Activated CD8-positive, alpha-beta T cell treated with anti-CD3 and anti-CD28 coated beads, Interleukin-2, amount 10 ng/mL, durations not matched to agents 7 days and 5 days (primary cell): ENCODE data around the gene STK25. TPM values are rescaled to one million over a fixed set of nuclear protein-coding genes. Genes with fewer than 3 reads are reported as not detected.
"Not testable (repeated sequence)": the region's sequence is repeated elsewhere in the genome, so short reads cannot be mapped to it uniquely, and the experiment has no call there.

ENCODE experiments used
- ATAC-seq: fragments of 150-1000 bp; cut with Tn5 transposase; one replicate; pipeline ENCODE4 v1.10.0; 2021; ENCODE audit warnings: moderate library complexity
- CTCF ChIA-PET: fragments of 350-600 bp; sonication (Branson Sonifier 250); formaldehyde crosslinking; loops from one replicate; lab custom pipeline; 2021; ENCODE audit warnings: antibody characterized with exemption; lab: Charles Lee
- POLR2A ChIA-PET: fragments of 350-600 bp; sonication (Branson Sonifier 250); formaldehyde crosslinking; loops from one replicate; lab custom pipeline; 2021; ENCODE audit warnings: antibody characterized with exemption; lab: Charles Lee
- DNase-seq: peaks from one replicate; pipeline ENCODE4 v3.0.0-alpha.2; 2020
- H3K27ac Mint-ChIP-seq: one replicate; pipeline ENCODE4 v1.8.0; 2021; ENCODE audit warnings: mild to moderate bottlenecking, mixed read lengths
- H3K27me3 Mint-ChIP-seq: one replicate; pipeline ENCODE4 v1.8.0; 2021; ENCODE audit warnings: low read depth, mixed read lengths
- H3K36me3 Mint-ChIP-seq: one replicate; pipeline ENCODE4 v1.8.0; 2021; ENCODE audit warnings: low read depth, mixed read lengths
- H3K4me1 Mint-ChIP-seq: one replicate; pipeline ENCODE4 v1.8.0; 2021; ENCODE audit warnings: low read depth, mixed read lengths
- H3K4me3 Mint-ChIP-seq: one replicate; pipeline ENCODE4 v1.8.0; 2021; ENCODE audit warnings: mild to moderate bottlenecking, mixed read lengths
- H3K9me3 Mint-ChIP-seq: one replicate; pipeline ENCODE4 v1.8.0; 2022; ENCODE audit warnings: mixed read lengths; ENCODE audit not compliant: insufficient read depth
- total RNA-seq, 2 experiments: library from RNA; stranded (reverse); gene quantifications; one replicate each; pipeline ENCODE4 v1.2.3, GENCODE V29; 2021

STK25 gene
- total RNA-seq, 2 experiments from 2014 or later = 114 to 132 TPM

GRCh38 chr2:241516520-241516965 is 8.2 kb upstream of the STK25 start:
- DNase-seq (no peak), ATAC-seq (no peak)
- H3K4me3 Mint-ChIP-seq = no peak overlapping the region
- peaks cover 7% of the 10 kb centered on the region for H3K27me3 Mint-ChIP-seq
- H3K9me3 Mint-ChIP-seq = no peaks in the 10 kb centered on the region
- H3K27ac Mint-ChIP-seq = peak overlapping the region; percentile 75
- ChIA-PET CTCF (interaction anchor here (1.3 kb wide), 1 partner anchor 11 kb away, joined by 4 read pairs; no protein-coding TSS in a partner anchor), POLR2A (no interaction called here)
- H3K4me1 Mint-ChIP-seq = peaks cover 32% of the 10 kb centered on the region
- H3K36me3 Mint-ChIP-seq = peaks cover 3% of the 10 kb centered on the region

DNA sequence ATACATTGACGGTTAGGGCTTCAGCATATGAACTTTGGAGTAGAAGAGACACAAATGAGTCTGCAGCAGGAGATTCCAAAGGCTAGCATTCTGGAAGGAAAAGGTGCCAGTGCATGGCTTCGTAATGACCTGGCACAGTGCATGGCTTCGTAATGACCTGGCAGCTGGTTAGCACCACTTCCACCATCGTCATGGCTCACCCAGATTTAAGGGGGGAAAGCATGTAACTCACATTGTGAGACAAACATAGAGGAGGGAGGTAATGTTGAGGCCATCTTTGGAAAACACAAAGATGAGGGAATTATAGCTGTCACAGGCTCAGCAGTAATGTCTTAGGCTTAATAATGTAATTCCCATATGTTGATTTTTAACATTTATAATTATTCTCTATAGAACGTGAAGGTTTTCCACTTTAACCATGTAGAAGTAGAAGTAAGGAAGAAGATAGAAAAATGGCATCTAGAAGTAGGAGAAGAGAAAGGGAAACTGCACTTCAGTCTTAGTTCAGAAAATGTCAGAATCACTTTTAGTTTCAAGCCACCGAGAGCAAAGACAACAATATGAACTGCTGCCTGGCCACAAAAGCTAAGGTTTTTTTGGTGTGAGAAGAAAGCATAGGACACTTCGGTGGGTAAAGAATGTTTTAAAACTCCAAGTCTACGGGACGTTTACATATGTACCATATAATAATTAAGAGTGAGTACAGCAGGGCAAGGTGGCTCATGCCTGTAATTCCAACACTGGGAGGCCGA is 6.8 kb upstream of the STK25 start:
- POLR2A ChIA-PET = interaction anchor here (0.9 to 1.6 kb wide), 2 partner anchors 8 to 199 kb away, joined by 3 to 4 read pairs; no protein-coding TSS in a partner anchor
- no peak for DNase-seq
- CTCF ChIA-PET = interaction anchor here (1.3 kb wide), 1 partner anchor 10 kb away, joined by 4 read pairs; no protein-coding TSS in a partner anchor

DNA sequence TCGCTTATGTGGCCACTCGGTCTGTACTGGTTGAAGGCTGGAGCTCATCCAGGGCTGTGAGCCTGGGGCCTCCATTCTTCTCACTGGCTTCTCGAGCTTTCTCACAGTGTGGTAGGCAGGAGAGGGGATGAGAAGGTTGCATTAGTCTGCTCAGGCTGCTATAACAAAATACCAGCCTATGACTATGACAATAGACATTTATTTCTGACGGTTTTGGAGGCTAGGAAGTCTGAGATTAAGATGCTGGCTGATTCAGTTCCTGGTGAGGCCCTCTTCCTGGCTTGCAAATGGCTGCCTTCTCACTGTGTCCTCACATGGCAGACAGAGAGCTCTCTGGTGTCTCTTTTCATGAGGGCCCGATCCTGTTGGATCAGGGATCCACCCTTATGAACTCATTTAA is 6.2 kb upstream of the STK25 start:
- ChIA-PET POLR2A (interaction anchor here (1.6 kb wide), 1 partner anchor 198 kb away, joined by 4 read pairs; no protein-coding TSS in a partner anchor), CTCF (no interaction called here)
- H3K4me3 Mint-ChIP-seq = no peak overlapping the region
- no peak overlapping the region for H3K27ac Mint-ChIP-seq
- ATAC-seq (no peak), DNase-seq (no peak)
- H3K9me3 Mint-ChIP-seq = no peaks in the 10 kb centered on the region
- H3K36me3 Mint-ChIP-seq = peaks cover 3% of the 10 kb centered on the region
- H3K27me3 Mint-ChIP-seq = peaks cover 4% of the 10 kb centered on the region
- peaks cover 28% of the 10 kb centered on the region for H3K4me1 Mint-ChIP-seq

More for the DNA sequence above, 6.8 kb upstream of the STK25 start:
- Mint-ChIP-seq H3K9me3 (no peaks in the 10 kb centered on the region), H3K27me3 (peaks cover 4% of the 10 kb centered on the region), H3K27ac (peak overlapping the region; percentile 53), H3K4me1 (peaks cover 25% of the 10 kb centered on the region), H3K4me3 (no peak overlapping the region), H3K36me3 (peaks cover 3% of the 10 kb centered on the region)
- peak; percentile 35 for ATAC-seq

GRCh38 chr2:241511091-241511741 is 2.8 kb upstream of the STK25 start:
- ChIA-PET POLR2A (interaction anchor here (0.5 kb wide), 1 partner anchor 416 kb away, joined by 3 read pairs; no protein-coding TSS in a partner anchor), CTCF (no interaction called here)
- ATAC-seq (no peak), DNase-seq (no peak)
- Mint-ChIP-seq H3K4me1 (peaks cover 33% of the 10 kb centered on the region), H3K36me3 (peaks cover 2% of the 10 kb centered on the region), H3K9me3 (no peaks in the 10 kb centered on the region), H3K27me3 (no peaks in the 10 kb centered on the region), H3K27ac (no peak overlapping the region), H3K4me3 (no peak overlapping the region)

GRCh38 chr2:241509155-241509784 is 886 bp upstream of the STK25 start:
- Mint-ChIP-seq H3K9me3 (no peaks in the 10 kb centered on the region), H3K4me1 (peaks cover 21% of the 10 kb centered on the region), H3K36me3 (peaks cover 2% of the 10 kb centered on the region), H3K27ac (peak overlapping the region; percentile 87), H3K27me3 (no peaks in the 10 kb centered on the region), H3K4me3 (peak overlapping the region; percentile 76)
- DNase-seq = no peak
- ChIA-PET POLR2A (interaction anchor here (0.6 kb wide), 1 partner anchor 23 kb away, joined by 3 read pairs; no protein-coding TSS in a partner anchor), CTCF (no interaction called here)
- no peak for ATAC-seq

DNA sequence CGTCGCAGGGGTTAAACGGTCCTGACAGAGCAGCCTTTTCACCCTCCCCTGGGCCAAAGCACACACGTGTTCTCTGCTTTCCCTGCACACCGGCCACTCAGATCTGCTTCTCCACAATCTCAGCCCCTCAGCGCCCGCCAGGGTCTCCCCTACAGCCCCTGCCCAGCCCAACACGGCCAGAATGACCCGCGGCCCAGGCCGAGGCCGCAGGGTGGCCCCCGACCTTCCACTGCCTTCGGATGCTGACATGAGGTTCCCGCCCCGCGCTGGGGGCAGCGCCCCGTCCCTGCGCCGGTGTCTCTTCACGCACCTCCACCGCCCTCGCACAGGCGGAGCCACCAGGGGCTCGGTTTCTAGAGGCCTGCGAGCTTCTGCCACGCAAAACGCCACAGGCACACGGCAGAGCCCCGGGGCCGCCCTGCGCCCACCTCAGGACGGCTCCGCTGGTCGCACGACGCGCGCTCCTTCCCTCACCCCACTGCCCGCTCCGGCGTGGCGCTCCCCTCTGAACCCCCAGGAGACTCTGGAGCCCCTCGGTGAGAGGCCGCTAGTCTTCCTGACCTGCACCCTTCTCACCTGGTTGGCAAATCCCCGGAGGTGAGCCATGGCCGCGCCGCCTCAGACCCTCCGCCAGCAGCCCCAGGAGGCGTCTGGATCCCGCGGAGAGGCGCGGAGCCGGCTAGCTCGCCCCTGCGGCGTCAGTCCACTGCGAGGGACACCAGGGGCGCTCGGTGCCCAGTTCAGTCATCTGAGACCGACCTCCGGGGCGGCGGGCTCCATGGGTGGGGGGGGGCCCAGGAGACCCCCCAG is 749 bp downstream of the STK25 start:
- H3K27ac Mint-ChIP-seq = peak overlapping the region; percentile 68

GRCh38 chr2:241506793-241507429 is 1.5 kb downstream of the STK25 start:
- H3K9me3 Mint-ChIP-seq = no peaks in the 10 kb centered on the region
- ChIA-PET POLR2A (interaction anchor here (0.9 kb wide), 1 partner anchor 9 kb away, joined by 3 read pairs; no protein-coding TSS in a partner anchor), CTCF (no interaction called here)
- DNase-seq = no peak
- peaks cover 2% of the 10 kb centered on the region for H3K36me3 Mint-ChIP-seq
- ATAC-seq = no peak
- peaks cover 21% of the 10 kb centered on the region for H3K4me1 Mint-ChIP-seq
- H3K4me3 Mint-ChIP-seq = peak overlapping the region; percentile 83
- H3K27ac Mint-ChIP-seq = peak overlapping the region; percentile 68
- no peaks in the 10 kb centered on the region for H3K27me3 Mint-ChIP-seq

More for the DNA sequence above, 749 bp downstream of the STK25 start:
- peak; percentile 43 for DNase-seq
- peak; percentile 37 for ATAC-seq
- Mint-ChIP-seq H3K27me3 (no peaks in the 10 kb centered on the region), H3K9me3 (no peaks in the 10 kb centered on the region), H3K4me3 (peak overlapping the region; percentile 83), H3K36me3 (peaks cover 2% of the 10 kb centered on the region), H3K4me1 (peaks cover 21% of the 10 kb centered on the region)
- POLR2A ChIA-PET = interaction anchor here (0.9 kb wide), 1 partner anchor 8 kb away, joined by 3 read pairs; no protein-coding TSS in a partner anchor
- CTCF ChIA-PET = no interaction called here

DNA sequence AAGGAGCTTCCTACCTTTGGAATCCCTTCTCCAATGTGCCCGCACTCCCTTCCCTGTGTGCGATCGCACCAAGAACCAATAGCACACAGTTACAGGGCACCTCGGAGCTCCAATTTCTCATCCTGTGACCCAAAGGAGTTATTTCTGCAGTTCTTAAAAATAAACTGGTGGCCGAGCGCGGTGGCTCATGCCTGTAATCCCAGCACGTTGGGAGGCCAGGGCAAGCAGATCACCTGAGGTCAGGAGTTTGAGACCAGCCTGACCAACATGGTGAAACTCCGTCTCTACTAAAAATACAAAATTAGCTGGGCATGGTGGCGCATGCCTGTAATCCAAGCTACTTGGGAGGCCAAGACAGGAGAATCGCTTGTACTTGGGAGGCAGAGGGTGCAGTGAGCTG is 2.1 kb downstream of the STK25 start:
- H3K4me1 Mint-ChIP-seq = peaks cover 21% of the 10 kb centered on the region
- H3K27me3 Mint-ChIP-seq, DNase-seq, H3K4me3 Mint-ChIP-seq, H3K36me3 Mint-ChIP-seq, ATAC-seq, H3K27ac Mint-ChIP-seq, H3K9me3 Mint-ChIP-seq, CTCF ChIA-PET, POLR2A ChIA-PET: not testable (repeated sequence)

DNA sequence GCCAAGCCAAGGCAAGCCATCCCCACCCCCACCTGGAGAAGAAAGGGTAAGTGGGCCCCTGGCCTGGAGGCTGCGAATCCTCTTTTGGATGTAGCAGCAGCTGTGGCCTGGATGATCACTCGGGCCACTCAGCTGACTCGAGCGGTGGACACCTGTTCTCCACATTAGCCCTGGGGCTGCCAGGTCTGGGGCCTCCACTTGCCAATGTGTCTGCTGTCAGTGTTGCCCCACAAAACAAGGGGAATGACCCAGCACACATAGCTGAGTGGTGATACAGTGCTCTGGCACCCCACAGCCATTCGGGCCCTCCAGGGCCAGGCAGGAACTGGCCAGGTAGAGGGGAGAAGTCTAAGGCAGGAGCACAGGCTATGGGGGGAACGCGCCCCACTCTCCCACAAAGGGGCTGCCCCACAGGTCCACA is 2.6 kb downstream of the STK25 start:
- ChIA-PET POLR2A (no interaction called here), CTCF (interaction anchor here (1.4 kb wide), 1 partner anchor 10 kb away, joined by 4 read pairs; no protein-coding TSS in a partner anchor)
- ATAC-seq (no peak), DNase-seq (no peak)
- H3K4me1 Mint-ChIP-seq = peaks cover 21% of the 10 kb centered on the region
- H3K36me3 Mint-ChIP-seq = peaks cover 2% of the 10 kb centered on the region
- H3K27me3 Mint-ChIP-seq = no peaks in the 10 kb centered on the region
- no peak overlapping the region for H3K4me3 Mint-ChIP-seq
- H3K27ac Mint-ChIP-seq = no peak overlapping the region
- no peaks in the 10 kb centered on the region for H3K9me3 Mint-ChIP-seq

GRCh38 chr2:241505086-241505780 is 3.2 kb downstream of the STK25 start:
- Mint-ChIP-seq H3K27ac (no peak overlapping the region), H3K27me3 (no peaks in the 10 kb centered on the region), H3K9me3 (no peaks in the 10 kb centered on the region), H3K4me1 (peaks cover 21% of the 10 kb centered on the region), H3K4me3 (no peak overlapping the region), H3K36me3 (peaks cover 2% of the 10 kb centered on the region)
- POLR2A ChIA-PET = no interaction called here
- no peak for ATAC-seq
- CTCF ChIA-PET = interaction anchor here (1.4 kb wide), 1 partner anchor 11 kb away, joined by 4 read pairs; no protein-coding TSS in a partner anchor
- DNase-seq = no peak
